ENCODE measurements around the gene TFG. TPM values are rescaled to one million over a fixed set of nuclear protein-coding genes. Genes with fewer than 3 reads are reported as not detected.

The TFG gene
- total and polyA plus RNA-seq, 2 of the 4 experiments (the other 2 are of a cell fraction): 47.7 to 165 TPM

DNA sequence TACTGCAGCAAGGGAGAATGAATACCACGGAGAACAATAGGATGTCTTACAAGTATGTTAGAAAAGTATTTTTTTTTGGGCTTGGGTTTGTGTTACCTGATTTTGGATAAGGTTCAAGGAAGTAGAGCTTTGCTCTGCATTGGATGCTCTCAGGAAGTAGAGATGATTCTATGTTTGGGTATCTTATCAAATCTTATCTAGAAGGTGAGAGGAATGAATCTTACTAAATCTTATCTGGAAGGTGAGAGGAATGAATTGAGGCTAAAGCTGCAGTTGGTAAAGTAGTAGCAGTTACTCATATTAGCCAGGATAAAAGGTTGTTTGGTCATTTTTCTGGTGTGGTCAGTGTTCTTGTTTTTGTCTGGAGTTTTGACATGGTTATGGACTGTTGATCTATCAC lies 17.4 kb downstream of the TFG start:
- peaks cover 8% of the 10 kb centered on the region for H3K9me1 ChIP-seq (ENCODE audit: insufficient read depth, low read length)
- DNase-seq (no peak), ATAC-seq (ENCODE audit: low read depth) (no peak)
- H3K18ac ChIP-seq (ENCODE audit: low read depth, low read length): no peak overlapping the region
- H3K27me3 ChIP-seq (ENCODE audit: control insufficient read depth, insufficient read depth, low read length): no peaks in the 10 kb centered on the region
- no peak overlapping the region for H4K8ac ChIP-seq (ENCODE audit: low read depth in 2 of 2, low read length in 2 of 2)
- peaks cover 4% of the 10 kb centered on the region; the same call in 1 of the 2 replicates for H3K4me1 ChIP-seq (ENCODE audit: control insufficient read depth, insufficient read depth, low read length)
- no peak overlapping the region for H2AFZ ChIP-seq (replicated peaks; ENCODE audit: low read length, poor library complexity)
- H4K91ac ChIP-seq (ENCODE audit: insufficient read depth, low read depth, low read length): no peak overlapping the region
- no peak overlapping the region for H2AK5ac ChIP-seq (ENCODE audit: low read depth, low read length)
- no peak overlapping the region for H2BK120ac ChIP-seq (ENCODE audit: low read depth, low read length)
- in situ Hi-C loops (cut with MboI; ENCODE audit: low sequenced_read_pairs) (loop anchor here (25.0 kb wide), 1 partner anchor 889 kb away; no protein-coding TSS in a partner anchor), intact Hi-C loops (cut with micrococcal nuclease) (no loop called here), dilution Hi-C loops (cut with HindIII; ENCODE audit: low sequenced_read_pairs, unreplicated experiment) (no loop called here)
- no peak overlapping the region for H3K27ac ChIP-seq (ENCODE audit: insufficient read depth, low read length)
- H3K56ac ChIP-seq (ENCODE audit: extremely low read depth, insufficient read depth, low read length): no peak overlapping the region
- ChIA-PET POLR2A (ENCODE audit: unreplicated experiment) (no interaction called here), CTCF (no interaction called here)
- no peak overlapping the region for H2BK5ac ChIP-seq (ENCODE audit: low read depth, low read length, poor library complexity, severe bottlenecking)
- H3K9ac ChIP-seq (ENCODE audit: low read depth, low read length): no peak overlapping the region
- H3K4ac ChIP-seq (ENCODE audit: low read depth, low read length): no peak overlapping the region
- H3K4me3 ChIP-seq (ENCODE audit: insufficient read depth, low read depth, low read length): no peak overlapping the region
- WGBS, 2 experiments (ENCODE audit: extremely low coverage in 2 of 2, insufficient read length in 1 of 2): no CpG with 5 or more reads among the region's 1 CpG
- H3K23ac ChIP-seq (ENCODE audit: low read depth, low read length): no peak overlapping the region
- H3K9me3 ChIP-seq (ENCODE audit: control insufficient read depth, insufficient read depth, low read length): no peaks in the 10 kb centered on the region
- H3K14ac ChIP-seq (replicated peaks; ENCODE audit: low read depth, low read length): no peak overlapping the region
- H3K4me2 ChIP-seq (ENCODE audit: low read depth, low read length): no peak overlapping the region
- H2BK20ac ChIP-seq (ENCODE audit: low read depth, low read length): no peak overlapping the region
- no peak overlapping the region for H4K5ac ChIP-seq (ENCODE audit: low read depth, low read length)
- peaks cover 30% of the 10 kb centered on the region for H3K36me3 ChIP-seq (ENCODE audit: control insufficient read depth, insufficient read depth, low read length)
- H3K79me1 ChIP-seq (ENCODE audit: low read depth in 1 of 2, low read length in 2 of 2): peaks cover 12 to 33% of the 10 kb centered on the region in 2 experiments
- peaks cover 39% of the 10 kb centered on the region for H4K20me1 ChIP-seq (ENCODE audit: insufficient read depth, low read length)
- no peak for TF ChIP-seq POLR2A (IDR thresholded peaks at IDR 0.05; ENCODE audit: low read depth, low read length)
- TF ChIP-seq, protein P1, sequence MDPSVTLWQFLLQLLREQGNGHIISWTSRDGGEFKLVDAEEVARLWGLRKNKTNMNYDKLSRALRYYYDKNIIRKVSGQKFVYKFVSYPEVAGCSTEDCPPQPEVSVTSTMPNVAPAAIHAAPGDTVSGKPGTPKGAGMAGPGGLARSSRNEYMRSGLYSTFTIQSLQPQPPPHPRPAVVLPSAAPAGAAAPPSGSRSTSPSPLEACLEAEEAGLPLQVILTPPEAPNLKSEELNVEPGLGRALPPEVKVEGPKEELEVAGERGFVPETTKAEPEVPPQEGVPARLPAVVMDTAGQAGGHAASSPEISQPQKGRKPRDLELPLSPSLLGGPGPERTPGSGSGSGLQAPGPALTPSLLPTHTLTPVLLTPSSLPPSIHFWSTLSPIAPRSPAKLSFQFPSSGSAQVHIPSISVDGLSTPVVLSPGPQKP (IDR thresholded peaks at IDR 0.05; ENCODE audit: borderline replicate concordance, low read depth, low read length): no peak
- H2AK9ac ChIP-seq (replicated peaks; ENCODE audit: low read depth, low read length, poor library complexity): no peak overlapping the region
- no peak overlapping the region for H2BK15ac ChIP-seq (ENCODE audit: low read depth, low read length)
- no TSS peak for BruUV-seq (replicated peaks)

Data from IMR-90 (cell line).